ENCODE data around the gene MISFA. TPM values are rescaled to one million over a fixed set of nuclear protein-coding genes. Genes with fewer than 3 reads are reported as not detected.
A peak's percentile ranks its signal among the peaks of the same experiment; 100 is the strongest.
"Not testable (repeated sequence)": the region's sequence is repeated elsewhere in the genome, so short reads cannot be mapped to it uniquely, and the experiment has no call there.

The MISFA gene
- total RNA-seq, 1 donor from 2014 or later, result 3.3 TPM

GRCh38 chr11:18641677-18642076 is 42.1 kb downstream of the MISFA start:
- no peaks in the 10 kb centered on the region for H3K36me3 ChIP-seq
- TF ChIP-seq CTCF (IDR thresholded peaks at IDR 0.05), result no peak

GRCh38 chr11:18643034-18643433 is 43.4 kb downstream of the MISFA start:
- H3K27ac ChIP-seq; H3K9me3 ChIP-seq; DNase-seq; intact Hi-C loops (cut with DNase I); ATAC-seq; H3K4me1 ChIP-seq; H3K4me3 ChIP-seq; H3K36me3 ChIP-seq; H3K27me3 ChIP-seq (ENCODE audit: low read depth): not testable (repeated sequence)

More at GRCh38 chr11:18641677-18642076, 42.1 kb downstream of the MISFA start:
- intact Hi-C loops (cut with DNase I), result no loop called here
- ATAC-seq, result no peak
- Histone ChIP-seq H3K9me3 (no peaks in the 10 kb centered on the region), H3K4me1 (no peaks in the 10 kb centered on the region), H3K27me3 (ENCODE audit: low read depth) (no peaks in the 10 kb centered on the region), H3K4me3 (no peak overlapping the region), H3K27ac (no peak overlapping the region)
- no peak for DNase-seq

GRCh38 chr11:18650353-18650752 is 50.8 kb downstream of the MISFA start:
- Histone ChIP-seq H3K9me3 (no peaks in the 10 kb centered on the region), H3K27me3 (ENCODE audit: low read depth) (no peaks in the 10 kb centered on the region), H3K27ac (no peak overlapping the region), H3K36me3 (no peaks in the 10 kb centered on the region), H3K4me1 (no peaks in the 10 kb centered on the region), H3K4me3 (no peak overlapping the region)
- intact Hi-C loops (cut with DNase I), result no loop called here
- DNase-seq (no peak), ATAC-seq (no peak)
- no peak for TF ChIP-seq CTCF (IDR thresholded peaks at IDR 0.05)

- no peak overlapping the region for H3K4me3 ChIP-seq
- H3K27ac ChIP-seq, result no peak overlapping the region
- intact Hi-C loops (cut with DNase I), result no loop called here
- peak; percentile 59 for TF ChIP-seq CTCF (IDR thresholded peaks at IDR 0.05)
- no peaks in the 10 kb centered on the region for H3K36me3 ChIP-seq
- H3K27me3 ChIP-seq (ENCODE audit: low read depth), result no peaks in the 10 kb centered on the region
- peak; percentile 51 for DNase-seq
- H3K9me3 ChIP-seq, result no peaks in the 10 kb centered on the region
- ATAC-seq, result peak; percentile 65 to 80
- H3K4me1 ChIP-seq, result no peaks in the 10 kb centered on the region
These were observed 51.4 kb downstream of the MISFA start for GRCh38 chr11:18650859-18651557.

Other genes with a start within 250 kb of the MISFA start
- gene LDHA, start 205.2 kb upstream of the MISFA start, total RNA-seq, result 251 TPM
- not detected for gene LDHC, start 187.5 kb upstream of the MISFA start, total RNA-seq
- not detected for gene LDHAL6A, start 143.9 kb upstream of the MISFA start, total RNA-seq
- 61.8 TPM for gene TSG101, start 72.8 kb upstream of the MISFA start, total RNA-seq
- 26.8 TPM for gene UEVLD, start 11.1 kb upstream of the MISFA start, total RNA-seq
- gene SPTY2D1, start 34.6 kb downstream of the MISFA start, total RNA-seq, result 18.6 TPM
- 11.7 TPM for gene TMEM86A, start 99.0 kb downstream of the MISFA start, total RNA-seq
- 2.3 TPM for gene IGSF22, start 126.4 kb downstream of the MISFA start, total RNA-seq
- gene PTPN5, start 192.0 kb downstream of the MISFA start, total RNA-seq, result 0.80 TPM

All from lower lobe of right lung (tissue), 2 donors.